ENCODE data around the gene SYNE2.

DNA sequence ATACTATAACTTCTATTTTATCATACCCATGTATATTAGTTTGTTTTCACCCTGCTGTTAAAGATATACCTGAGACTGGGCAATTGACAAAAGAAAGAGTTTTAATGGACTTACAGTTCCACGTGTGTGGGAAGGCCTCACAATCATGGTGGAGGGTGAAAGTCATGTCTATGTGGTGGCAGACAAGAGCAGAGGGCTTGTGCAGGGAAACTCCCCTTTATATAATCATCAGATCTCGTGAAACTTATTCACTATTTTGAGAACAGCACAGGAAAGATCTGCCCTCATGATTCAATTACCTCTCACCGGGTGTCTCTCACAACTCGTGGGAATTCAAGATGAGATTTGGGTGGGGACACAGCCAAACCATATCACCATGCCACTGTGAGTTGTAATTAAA is 135.8 kb downstream of the SYNE2 start:
- TF ChIP-seq CEBPB (IDR thresholded peaks at IDR 0.05; ENCODE audit: low read depth, low read length), result no peak
- no peak for TF ChIP-seq EZH2 (IDR thresholded peaks at IDR 0.05; ENCODE audit: low read depth, low read length, severe bottlenecking)
- TF ChIP-seq POLR2A (IDR thresholded peaks at IDR 0.05; ENCODE audit: control extremely low read depth in 1 of 2, low read depth in 2 of 2, low read length in 2 of 2), result no peak
- no peak for TF ChIP-seq YY1 (IDR thresholded peaks at IDR 0.05; ENCODE audit: low read depth, low read length)
- no peak for TF ChIP-seq JUN (IDR thresholded peaks at IDR 0.05; ENCODE audit: low read depth, low read length)
- no peak for TF ChIP-seq NRF1 (IDR thresholded peaks at IDR 0.05; ENCODE audit: low read depth, low read length)
- TF ChIP-seq CTCF (IDR thresholded peaks at IDR 0.05; ENCODE audit: control extremely low read depth in 1 of 3, insufficient read depth in 1 of 3, low read depth in 1 of 3, low read length in 3 of 3), result no peak

All from H1 (cell line).